Body of pancreas (tissue), 4 donors: ENCODE results near the gene BBX. TPM values are rescaled to one million over a fixed set of nuclear protein-coding genes. Genes with fewer than 3 reads are reported as not detected.
"Not testable (repeated sequence)": the region's sequence is repeated elsewhere in the genome, so short reads cannot be mapped to it uniquely, and the experiment has no call there.

Experiments
- ATAC-seq: fragments of 150-250 bp; one replicate; pipeline ENCODE4 v1.9.1; 2016
- DNase-seq, 4 donors: peaks; one replicate each; pipeline ENCODE4 v3.0.0-alpha.2; 2019
- H3K27ac ChIP-seq, 4 donors: fragments of 200-600 bp; sonication (generic); 1 replicate in 3 of 4; 2 replicates in 1 of 4; pipeline versions ENCODE4 v1.5.1 to v1.6.1; 2016 to 2019; ENCODE audit warnings: mild to moderate bottlenecking in 1 of 4, mixed read lengths in 1 of 4, moderate library complexity in 1 of 4
- H3K27me3 ChIP-seq, 2 donors: fragments of 200-600 bp; sonication (generic); one replicate each; pipeline ENCODE4 v1.6.0; 2016; ENCODE audit warnings: mild to moderate bottlenecking in 1 of 2
- H3K36me3 ChIP-seq, 2 donors: fragments of 200-600 bp; sonication (generic); replicated peaks in 1 of 2; 2 replicates each; pipeline ENCODE4 v1.5.1; 2016; ENCODE audit warnings: low read depth in 2 of 2; ENCODE audit not compliant: insufficient read depth in 1 of 2
- H3K4me1 ChIP-seq: fragments of 200-600 bp; sonication (generic); one replicate; pipeline ENCODE4 v1.6.0; 2016
- H3K4me3 ChIP-seq, 2 donors: fragments of 200-600 bp; sonication (generic); 1 replicate in 1 of 2; 2 replicates in 1 of 2; pipeline ENCODE4 v1.5.1; 2016 to 2019
- H3K9me3 ChIP-seq, 3 donors: fragments of 200-600 bp; sonication (generic); 1 replicate in 2 of 3; 2 replicates in 1 of 3; pipeline ENCODE4 v1.5.1; 2016
- CTCF ChIP-seq, 7 experiments: fragments of 450-650 bp in 4 of 7; fragments of 200-600 bp in 3 of 7; sonication (generic) in 3 of 7; IDR thresholded peaks; one replicate each; pipeline ENCODE4 v1.5.1; 2016 to 2019; ENCODE audit warnings: antibody characterized with exemption in 7 of 7
- POLR2A ChIP-seq, 3 donors: fragments of 450-650 bp; IDR thresholded peaks; one replicate each; pipeline ENCODE4 v1.6.1; 2016; ENCODE audit warnings: antibody characterized with exemption in 3 of 3, mild to moderate bottlenecking in 2 of 3
- WGBS, 2 donors: methylation state at CpG; one replicate each; pipeline ENCODE4 v1.1.5; 2017; 5-methylcytosine and 5-hydroxymethylcytosine counted together
- intact Hi-C: fragments of 100-400 bp; cut with DNase I; formaldehyde crosslinking; loops from one replicate; pipeline ENCODE4 v1.15.1; 2023
- total RNA-seq, 2 donors: library from RNA; depleted of rRNA; stranded (reverse); fragments of >200 nt; gene quantifications; one replicate each; pipeline ENCODE4 v1.1.0, GENCODE V29; 2016

Gene BBX
- total RNA-seq, 2 donors from 2014 or later: 17.5 to 28.8 TPM

DNA sequence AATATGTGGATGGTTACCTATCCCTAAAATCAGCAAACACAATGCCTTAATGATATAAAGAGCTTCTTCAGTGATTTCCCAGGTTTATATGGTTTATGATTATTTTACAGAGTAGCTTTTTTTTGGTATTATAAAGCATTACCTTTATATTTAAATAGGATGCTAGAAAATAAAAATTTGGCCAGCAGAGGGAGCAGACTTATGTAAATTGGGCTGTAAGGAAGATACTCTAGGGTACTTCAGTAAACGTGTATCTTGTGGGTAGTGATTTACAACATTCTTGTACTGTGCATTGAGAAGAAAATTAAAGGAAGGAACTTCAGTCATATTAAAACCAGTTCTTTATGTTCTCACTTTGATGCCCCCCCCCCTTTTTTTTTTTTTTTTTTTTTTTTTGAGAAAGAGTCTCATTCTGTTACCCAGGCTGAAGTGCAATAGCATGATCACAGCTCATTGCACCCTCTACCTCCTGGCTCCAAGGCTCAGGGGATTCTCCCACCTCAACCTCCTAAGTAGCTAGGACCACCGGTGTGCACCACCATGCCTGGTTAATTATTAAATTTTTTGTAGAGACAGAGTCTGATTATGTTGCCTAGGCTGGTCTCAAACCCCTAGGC, 167.9 kb downstream of the BBX start:
- intact Hi-C loops: no loop called here
- no peaks in the 10 kb centered on the region for H3K9me3 ChIP-seq
- no peaks in the 10 kb centered on the region for H3K4me1 ChIP-seq
- no peak overlapping the region for H3K27ac ChIP-seq
- DNase-seq: no peak
- TF ChIP-seq POLR2A (IDR thresholded peaks at IDR 0.05) (no peak), CTCF (IDR thresholded peaks at IDR 0.05) (peak in 6 of 7 experiments; percentile 35 to 49 (median 41))
- WGBS, 2 donors: 18 to 36% methylated on average over 2 of the region's 2 CpGs
- no peak for ATAC-seq
- H3K27me3 ChIP-seq: no peaks in the 10 kb centered on the region
- no peak overlapping the region for H3K4me3 ChIP-seq
- no peaks in the 10 kb centered on the region for H3K36me3 ChIP-seq

- H3K4me3 ChIP-seq, H3K36me3 ChIP-seq, ATAC-seq, DNase-seq, H3K4me1 ChIP-seq, intact Hi-C loops, H3K27ac ChIP-seq, H3K27me3 ChIP-seq, H3K9me3 ChIP-seq: not testable (repeated sequence)
- WGBS, 2 donors: 95 to 97% methylated on average over 5 of the region's 5 CpGs
Observed at GRCh38 chr3:107691984-107692383, 169.2 kb downstream of the BBX start.

DNA sequence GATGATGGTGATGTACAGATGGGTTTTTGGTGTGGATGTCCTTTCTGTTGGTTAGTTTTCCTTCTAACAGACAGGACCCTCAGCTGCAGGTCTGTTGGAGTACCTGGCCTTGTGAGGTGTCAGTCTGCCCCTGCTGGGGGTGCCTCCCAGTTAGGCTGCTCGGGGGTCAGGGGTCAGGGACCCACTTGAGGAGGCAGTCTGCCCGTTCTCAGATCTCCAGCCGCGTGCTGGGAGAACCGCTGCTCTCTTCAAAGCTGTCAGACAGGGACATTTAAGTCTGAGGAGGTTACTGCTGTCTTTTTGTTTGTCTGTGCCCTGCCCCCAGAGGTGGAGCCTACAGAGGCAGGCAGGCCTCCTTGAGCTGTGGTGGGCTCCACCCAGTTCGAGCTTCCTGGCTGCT, 174.6 kb downstream of the BBX start:
- H3K27me3 ChIP-seq, ATAC-seq, intact Hi-C loops, H3K27ac ChIP-seq, H3K4me3 ChIP-seq, H3K36me3 ChIP-seq, DNase-seq, H3K9me3 ChIP-seq, H3K4me1 ChIP-seq: not testable (repeated sequence)
- WGBS, 2 donors: 40% methylated on average over 6 of the region's 6 CpGs; no CpG with 5 or more reads in 1 of the 2 donors

GRCh38 chr3:107697855-107698254, 175.1 kb downstream of the BBX start:
- not testable (repeated sequence) for ATAC-seq

GRCh38 chr3:107699682-107700081, 176.9 kb downstream of the BBX start:
- no peaks in the 10 kb centered on the region for H3K27me3 ChIP-seq
- H3K4me1 ChIP-seq: no peaks in the 10 kb centered on the region
- TF ChIP-seq POLR2A (IDR thresholded peaks at IDR 0.05) (no peak), CTCF (IDR thresholded peaks at IDR 0.05) (no peak)
- 80 to 92% methylated on average over 2 of the region's 2 CpGs for WGBS, 2 donors
- no peaks in the 10 kb centered on the region for H3K36me3 ChIP-seq
- intact Hi-C loops: no loop called here
- no peak overlapping the region for H3K4me3 ChIP-seq
- DNase-seq (no peak), ATAC-seq (no peak)
- no peaks in the 10 kb centered on the region for H3K9me3 ChIP-seq
- no peak overlapping the region for H3K27ac ChIP-seq

More at GRCh38 chr3:107697855-107698254, 175.1 kb downstream of the BBX start:
- H3K9me3 ChIP-seq, DNase-seq, H3K4me3 ChIP-seq, H3K27ac ChIP-seq, H3K27me3 ChIP-seq, intact Hi-C loops, H3K36me3 ChIP-seq, H3K4me1 ChIP-seq: not testable (repeated sequence)
- whole genome bisulfite sequencing, 2 donors: 74 to 77% methylated on average over 22 to 23 of the region's 23 CpGs

GRCh38 chr3:107701299-107701698, 178.5 kb downstream of the BBX start:
- WGBS, 2 donors: 93 to 96% methylated on average over 2 of the region's 2 CpGs
- TF ChIP-seq POLR2A (IDR thresholded peaks at IDR 0.05) (no peak), CTCF (IDR thresholded peaks at IDR 0.05) (no peak)
- ATAC-seq (no peak), DNase-seq (no peak)
- intact Hi-C loops: no loop called here
- no peak overlapping the region for H3K27ac ChIP-seq
- H3K36me3 ChIP-seq: no peaks in the 10 kb centered on the region
- H3K4me3 ChIP-seq: no peak overlapping the region
- H3K9me3 ChIP-seq: no peaks in the 10 kb centered on the region
- no peaks in the 10 kb centered on the region for H3K27me3 ChIP-seq
- no peaks in the 10 kb centered on the region for H3K4me1 ChIP-seq
